ENCODE data around the gene CDH23.

Gene CDH23

GRCh38 chr10:71615538-71616329 lies 219.0 kb downstream of the CDH23 start:
- no peak for DNase-seq (ENCODE audit: extremely low read depth in 1 of 2, low read depth in 1 of 2)

DNA sequence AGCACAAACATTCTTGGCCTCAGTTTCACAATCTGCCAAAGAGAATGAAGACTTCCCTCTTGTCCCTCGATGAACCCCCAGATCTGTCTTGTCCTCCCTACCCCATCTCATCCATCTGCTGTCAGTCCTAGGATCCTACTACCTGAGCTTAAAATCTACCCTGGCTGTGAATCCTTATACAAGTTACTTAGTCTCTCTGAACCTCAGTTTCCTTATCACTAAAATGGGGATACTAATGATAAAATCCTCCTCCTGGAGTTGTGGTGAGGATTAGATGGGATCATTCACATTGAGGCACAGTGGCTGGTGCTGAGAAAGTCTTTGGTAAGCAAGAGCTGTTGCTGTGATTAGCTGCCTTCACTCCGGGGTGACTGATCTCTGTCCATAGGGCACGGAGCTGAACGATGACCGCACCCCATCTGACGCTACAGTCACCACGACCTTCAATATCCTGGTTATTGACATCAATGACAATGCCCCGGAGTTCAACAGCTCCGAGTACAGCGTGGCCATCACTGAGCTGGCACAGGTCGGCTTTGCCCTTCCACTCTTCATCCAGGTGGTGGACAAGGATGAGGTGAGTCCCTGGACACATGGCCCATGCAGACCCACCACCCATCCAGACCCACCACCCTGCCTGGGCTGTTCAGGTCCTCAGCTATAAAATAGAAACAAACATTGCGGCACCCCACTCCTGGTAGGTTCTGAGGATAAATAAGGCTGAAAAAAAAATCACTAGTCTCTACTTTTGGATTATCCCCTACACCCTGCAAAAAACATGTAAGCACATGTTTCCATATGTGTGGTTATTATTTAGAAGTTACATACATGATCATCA lies 220.3 kb downstream of the CDH23 start:
- no peak for DNase-seq (ENCODE audit: extremely low read depth in 1 of 2, low read depth in 1 of 2)

DNA sequence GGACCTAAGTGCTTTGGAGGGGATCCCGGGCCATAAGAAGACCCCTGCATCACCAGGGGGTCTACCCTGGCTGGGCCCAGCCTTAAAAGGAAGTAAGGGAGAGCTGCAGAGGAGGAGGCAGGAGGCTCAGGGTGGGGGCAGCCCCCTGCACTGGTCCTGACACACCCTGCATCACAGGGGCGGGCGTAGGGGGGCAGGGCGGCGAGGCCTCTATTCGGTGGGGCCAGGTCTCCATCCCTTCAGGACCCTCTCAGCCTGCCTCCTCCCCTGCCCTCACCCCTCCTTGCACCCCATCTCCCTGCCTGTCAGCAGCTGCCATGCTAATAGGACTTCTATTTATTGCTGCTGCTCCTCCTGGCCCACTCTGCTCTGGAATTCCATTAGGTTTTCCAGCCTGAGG lies 221.5 kb downstream of the CDH23 start:
- no peak for DNase-seq (ENCODE audit: extremely low read depth in 1 of 2, low read depth in 1 of 2)

- no peak for DNase-seq (ENCODE audit: extremely low read depth in 1 of 2, low read depth in 1 of 2)
Measured at GRCh38 chr10:71618598-71618997, 221.9 kb downstream of the CDH23 start.

GRCh38 chr10:71620642-71621041 lies 223.9 kb downstream of the CDH23 start:
- no peak for DNase-seq (ENCODE audit: extremely low read depth in 1 of 2, low read depth in 1 of 2)

DNA sequence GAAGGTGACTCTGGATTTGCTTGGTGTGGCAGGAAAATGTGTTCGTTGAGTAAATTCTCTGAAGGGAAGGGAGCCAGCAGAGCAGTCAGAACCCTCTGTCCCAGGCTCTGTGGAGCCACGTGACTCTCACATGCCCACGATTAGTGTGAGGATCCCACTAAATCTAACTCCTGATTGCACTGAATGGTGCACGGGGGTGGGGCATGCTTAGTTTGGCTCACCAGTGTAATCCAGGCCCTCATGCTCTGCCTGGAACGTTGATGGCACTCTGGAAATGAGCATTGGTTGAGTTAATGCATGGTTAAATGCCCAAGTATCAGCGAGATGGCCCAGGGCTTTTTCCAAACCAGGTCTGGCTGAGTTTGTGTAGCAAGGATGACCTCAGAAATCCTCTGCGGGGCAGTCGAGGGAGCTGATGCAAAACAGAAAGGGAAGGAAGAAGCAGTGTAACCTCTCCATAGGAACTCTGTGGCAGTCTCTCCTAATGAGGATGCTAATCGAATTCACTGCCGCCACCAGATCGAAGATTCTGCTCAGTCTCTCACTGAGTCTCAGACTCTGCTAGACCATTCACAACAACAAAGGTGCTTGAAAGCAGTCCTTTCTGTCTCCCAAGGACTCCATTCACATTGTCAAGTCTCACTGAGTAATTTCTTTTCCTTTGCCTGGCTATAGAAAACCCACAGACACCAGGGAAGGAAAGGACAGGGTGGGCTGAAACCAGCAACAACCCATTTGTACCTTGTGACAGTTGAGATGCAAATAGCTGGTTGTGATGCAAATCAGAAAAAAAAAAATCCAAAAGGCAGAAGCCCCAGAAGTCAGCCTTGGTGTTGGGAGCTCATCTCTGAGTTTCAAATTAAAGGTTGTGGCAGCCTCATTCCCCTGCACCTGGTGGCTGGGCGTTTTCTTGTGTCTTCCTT lies 224.8 kb downstream of the CDH23 start:
- DNase-seq (ENCODE audit: extremely low read depth in 1 of 2, low read depth in 1 of 2) = no peak

GRCh38 chr10:71622154-71622526 lies 225.4 kb downstream of the CDH23 start:
- no peak for DNase-seq (ENCODE audit: extremely low read depth in 1 of 2, low read depth in 1 of 2)

- DNase-seq (ENCODE audit: extremely low read depth in 1 of 2, low read depth in 1 of 2) = no peak
Measured at GRCh38 chr10:71622616-71623015, 225.9 kb downstream of the CDH23 start.

- no peak for DNase-seq (ENCODE audit: extremely low read depth in 1 of 2, low read depth in 1 of 2)
Measured at GRCh38 chr10:71623098-71623985, 226.6 kb downstream of the CDH23 start.

DNA sequence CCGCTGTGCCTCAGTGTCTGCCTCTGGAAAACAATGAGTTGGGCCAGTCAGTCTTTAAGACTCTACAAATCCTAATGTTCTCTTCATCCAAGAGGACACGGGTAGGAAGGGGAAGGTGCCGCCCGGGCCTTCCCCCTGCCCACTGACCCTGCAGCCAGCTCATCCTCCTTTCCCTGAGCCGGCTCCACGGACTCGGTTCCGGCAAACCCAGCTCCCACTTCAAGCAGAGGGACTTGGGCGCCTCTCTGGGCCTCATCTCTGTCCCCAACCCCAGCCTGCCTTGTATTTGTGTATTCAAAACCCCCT lies 227.2 kb downstream of the CDH23 start:
- DNase-seq (ENCODE audit: extremely low read depth in 1 of 2, low read depth in 1 of 2) = no peak

DNA sequence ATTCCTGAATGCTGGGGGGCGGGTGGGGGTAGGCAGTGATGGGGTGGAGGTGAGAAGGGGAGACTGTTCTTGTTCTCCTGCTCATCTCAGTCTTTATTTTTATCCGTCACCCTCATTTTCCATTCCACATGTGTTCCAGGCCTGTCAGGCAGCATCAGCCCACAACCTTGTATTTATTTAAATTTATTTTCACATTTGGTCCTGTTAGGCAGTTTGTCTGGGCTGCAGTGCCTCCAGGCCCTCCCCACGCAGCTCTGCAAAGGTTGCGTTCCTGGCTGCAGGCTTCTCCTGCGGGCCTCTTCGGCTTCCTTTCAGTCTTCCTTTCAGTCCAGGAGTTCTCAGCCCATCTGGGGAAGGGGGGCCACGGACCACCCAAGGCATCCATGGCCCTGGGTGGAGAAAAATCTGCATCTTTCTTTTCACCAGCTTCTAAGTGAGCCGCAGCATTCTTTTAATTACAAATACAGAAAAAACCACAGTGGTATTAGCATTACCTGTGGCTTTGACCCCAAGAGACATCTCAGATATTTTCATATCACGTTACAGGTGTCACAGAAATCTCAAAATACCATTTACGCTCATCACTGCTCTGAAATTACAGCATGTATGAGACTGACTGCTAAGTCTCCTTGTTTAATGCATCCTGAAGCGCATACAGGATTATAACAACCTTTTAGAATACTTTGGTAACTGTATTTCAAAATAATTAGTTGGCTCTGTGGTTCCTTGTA lies 228.9 kb downstream of the CDH23 start:
- no peak for DNase-seq (ENCODE audit: extremely low read depth in 1 of 2, low read depth in 1 of 2)

DNA sequence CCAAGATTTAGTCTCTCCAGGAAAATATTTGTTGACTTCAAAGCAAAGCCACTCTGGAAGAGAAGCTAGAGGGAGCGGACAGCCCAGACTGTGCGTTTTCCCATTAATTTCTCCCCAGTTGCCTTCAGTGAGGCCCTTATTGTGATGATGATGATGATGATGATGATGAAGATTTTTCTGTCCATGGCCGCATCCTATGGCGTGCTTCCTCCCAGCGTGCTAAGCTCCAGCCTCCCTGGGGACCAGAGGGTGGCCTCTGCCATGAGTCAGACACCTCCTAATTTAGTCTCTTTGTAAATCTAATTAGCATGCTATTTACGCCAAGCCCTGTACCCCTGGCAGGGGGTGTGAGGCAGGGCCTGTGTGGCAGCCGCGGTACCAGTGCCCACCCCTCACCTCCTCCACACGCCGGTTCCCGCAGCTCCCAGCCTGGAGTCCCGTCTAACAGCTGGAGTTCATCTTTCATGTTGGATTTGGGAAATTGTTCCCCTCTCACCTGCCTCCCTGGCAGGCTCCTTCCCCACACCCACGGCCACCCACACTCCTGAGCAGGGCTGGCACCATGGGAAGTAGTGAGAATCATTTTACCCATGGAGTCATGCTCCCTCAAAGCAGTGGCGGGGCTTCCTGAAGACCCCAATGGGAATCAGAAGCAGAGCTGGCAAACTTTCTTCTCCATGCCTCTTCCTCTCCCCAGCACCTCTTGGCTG lies 230.7 kb downstream of the CDH23 start:
- DNase-seq (ENCODE audit: extremely low read depth in 1 of 2, low read depth in 1 of 2) = no peak

DNA sequence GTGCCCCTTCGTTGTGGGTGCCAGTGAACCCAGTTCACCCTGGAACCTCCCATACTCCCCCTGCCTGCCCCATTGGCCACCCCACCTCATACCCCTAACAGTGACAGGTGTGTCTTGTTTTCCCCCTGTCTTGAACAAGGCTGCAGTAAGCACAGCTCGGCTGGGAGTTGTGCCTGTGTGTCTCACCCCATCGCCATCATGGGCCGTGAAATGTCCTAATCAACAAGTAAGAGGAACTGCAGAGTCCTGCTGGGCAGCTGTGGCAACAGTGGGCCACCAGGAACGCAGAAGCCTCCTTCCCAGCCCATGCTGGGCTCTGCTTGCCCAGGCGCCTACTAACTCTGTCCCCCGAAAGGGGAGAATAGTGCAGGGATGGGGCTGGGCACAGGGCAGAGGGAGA lies 231.2 kb downstream of the CDH23 start:
- DNase-seq (ENCODE audit: extremely low read depth in 1 of 2, low read depth in 1 of 2) = no peak

GRCh38 chr10:71629131-71629530 lies 232.4 kb downstream of the CDH23 start:
- no peak for DNase-seq (ENCODE audit: extremely low read depth in 1 of 2, low read depth in 1 of 2)

DNA sequence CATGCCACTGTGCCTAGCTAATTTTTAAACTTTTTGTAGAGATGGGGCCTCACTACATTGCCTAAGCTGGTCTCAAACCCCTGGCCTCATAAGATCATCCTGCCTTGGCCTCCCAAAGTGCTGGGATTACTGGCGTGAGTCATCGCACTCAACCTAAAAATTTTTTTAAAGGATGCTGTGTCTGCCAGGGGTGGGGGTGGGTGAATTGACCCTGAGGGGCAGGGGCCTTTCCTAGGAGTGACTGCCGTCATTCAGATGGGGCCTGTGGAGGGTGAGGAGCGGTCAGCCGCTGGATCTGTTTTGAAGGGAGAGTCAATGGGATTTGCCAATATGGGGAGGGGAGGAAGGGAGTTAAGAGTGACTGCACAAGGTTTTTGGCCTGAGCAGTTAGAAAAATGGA lies 233.4 kb downstream of the CDH23 start:
- DNase-seq (ENCODE audit: extremely low read depth in 1 of 2, low read depth in 1 of 2) = no peak

DNA sequence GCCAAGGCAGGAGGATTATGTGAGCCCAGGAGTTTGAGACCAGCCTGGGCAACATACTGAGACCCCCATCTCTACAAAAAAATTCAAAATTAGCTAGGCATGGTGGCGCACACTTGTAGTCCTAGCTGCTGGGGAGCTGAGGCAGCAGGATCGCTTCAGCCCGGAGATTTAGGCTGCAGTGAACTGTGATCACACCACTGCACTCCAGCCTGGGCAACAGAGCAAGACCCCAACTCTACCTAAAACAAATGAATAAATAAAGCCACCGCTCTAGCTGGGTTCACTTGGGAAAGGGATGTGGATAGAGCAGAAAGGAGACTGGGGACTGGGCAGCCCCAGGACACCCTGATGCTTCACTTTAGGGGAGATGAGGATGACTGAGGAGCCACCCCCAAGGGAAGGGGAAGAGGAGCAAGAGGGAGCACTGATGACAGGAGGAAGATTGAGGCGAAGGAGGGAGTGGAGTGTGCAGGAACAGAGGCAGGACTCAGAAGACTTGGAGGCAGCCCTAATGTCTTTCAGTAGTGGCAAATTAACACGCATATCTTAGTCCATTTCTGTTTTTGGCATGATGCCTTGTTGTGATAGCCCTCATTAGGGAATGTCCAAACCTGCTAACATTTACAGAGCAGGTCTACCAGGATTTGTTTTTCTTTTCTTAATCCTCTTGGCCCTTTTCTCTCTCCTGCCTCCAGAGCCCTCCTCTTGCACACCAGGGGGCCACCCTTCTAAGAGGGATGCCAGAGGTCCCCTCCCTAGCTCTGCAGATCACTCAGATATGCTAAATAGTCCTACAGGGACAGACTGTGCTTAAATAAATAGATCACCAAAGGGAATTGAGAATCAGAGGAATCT lies 234.5 kb downstream of the CDH23 start:
- DNase-seq (ENCODE audit: extremely low read depth in 1 of 2, low read depth in 1 of 2) = no peak

DNA sequence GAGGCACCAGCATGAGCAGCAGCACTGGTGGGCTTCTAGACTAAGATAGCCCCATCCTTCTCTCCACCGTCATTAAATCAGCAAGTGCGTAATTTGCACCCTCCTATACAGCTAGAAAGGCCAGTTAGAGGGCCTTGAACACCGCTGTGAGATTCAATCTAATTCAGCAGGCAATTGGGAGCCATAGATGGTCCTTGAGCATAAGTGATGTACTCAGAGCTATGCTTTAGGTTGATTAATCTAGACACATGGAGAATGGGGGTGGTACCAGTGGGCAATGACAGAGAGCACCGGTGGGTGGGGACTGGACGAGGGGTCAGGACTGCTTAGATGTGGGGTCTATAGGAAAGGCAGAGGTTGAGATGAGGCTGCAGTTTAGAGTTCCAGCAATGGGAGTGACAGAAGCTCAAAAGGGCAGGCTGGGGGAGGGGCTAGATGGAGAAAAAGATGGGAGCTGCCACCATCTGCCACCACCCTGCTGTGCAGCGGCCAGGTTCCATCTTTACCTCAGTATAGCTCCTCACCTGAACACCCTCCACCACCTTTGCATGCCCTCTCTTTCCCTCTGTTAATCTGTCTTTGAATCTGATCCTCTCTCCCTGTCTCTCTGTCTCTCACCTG lies 235.6 kb downstream of the CDH23 start:
- DNase-seq (ENCODE audit: extremely low read depth in 1 of 2, low read depth in 1 of 2) = no peak
